Measurements from ENCODE around the gene MEPCE.
A peak's percentile ranks its signal among the peaks of the same experiment; 100 is the strongest.

MEPCE gene

DNA sequence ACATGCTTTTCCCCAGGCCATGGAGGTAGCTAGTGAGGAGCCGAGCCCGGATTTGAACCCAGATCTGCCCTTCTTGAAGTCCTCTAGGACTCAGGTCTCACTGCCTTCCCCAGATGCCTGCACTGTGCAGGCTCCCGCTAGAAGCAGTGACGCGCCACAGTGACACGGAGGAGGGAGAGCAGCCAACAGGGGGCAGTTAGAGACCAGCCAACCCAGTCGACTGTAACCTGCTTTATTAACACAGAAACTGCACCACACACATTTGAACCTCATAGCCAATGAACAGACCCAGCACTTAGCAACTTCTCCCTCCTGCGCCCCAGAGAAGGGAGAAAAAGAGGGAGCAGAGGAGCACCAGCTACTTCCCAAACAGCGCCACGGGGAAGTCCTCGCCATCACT is 29.0 kb upstream of the MEPCE start:
- ChIA-PET POLR2A (interaction anchor here (2.0 kb wide), 1 partner anchor 28 kb away, joined by 7 read pairs; the partner anchor contains the start of genes MEPCE and ZCWPW1), CTCF (interaction anchor here (0.6 to 1.5 kb wide), 4 partner anchors 49 to 143 kb away, joined by 3 to 5 read pairs (median 3); no protein-coding TSS in a partner anchor)
- H3K36me3 ChIP-seq (ENCODE audit: control insufficient read depth in 2 of 2, insufficient read depth in 1 of 2, low read length in 2 of 2): no peaks in the 10 kb centered on the region
- no peak for TF ChIP-seq RBAK (tag by site-specific recombination; IDR thresholded peaks at IDR 0.05)
- TF ChIP-seq ZNF221 (tag by site-specific recombination; IDR thresholded peaks at IDR 0.05; ENCODE audit: borderline replicate concordance): no peak
- TF ChIP-seq ZNF175 (tag by site-specific recombination; IDR thresholded peaks at IDR 0.05): no peak
- peak; percentile 21; the same call in 1 of the 2 replicates for TF ChIP-seq ZSCAN30 (tag by site-specific recombination; IDR thresholded peaks at IDR 0.05)
- 0 out of 2 replicates have a peak, but pooled peaks have one; percentile 9 for TF ChIP-seq CTCF (tag by site-specific recombination; IDR thresholded peaks at IDR 0.05)
- TF ChIP-seq, protein P1, sequence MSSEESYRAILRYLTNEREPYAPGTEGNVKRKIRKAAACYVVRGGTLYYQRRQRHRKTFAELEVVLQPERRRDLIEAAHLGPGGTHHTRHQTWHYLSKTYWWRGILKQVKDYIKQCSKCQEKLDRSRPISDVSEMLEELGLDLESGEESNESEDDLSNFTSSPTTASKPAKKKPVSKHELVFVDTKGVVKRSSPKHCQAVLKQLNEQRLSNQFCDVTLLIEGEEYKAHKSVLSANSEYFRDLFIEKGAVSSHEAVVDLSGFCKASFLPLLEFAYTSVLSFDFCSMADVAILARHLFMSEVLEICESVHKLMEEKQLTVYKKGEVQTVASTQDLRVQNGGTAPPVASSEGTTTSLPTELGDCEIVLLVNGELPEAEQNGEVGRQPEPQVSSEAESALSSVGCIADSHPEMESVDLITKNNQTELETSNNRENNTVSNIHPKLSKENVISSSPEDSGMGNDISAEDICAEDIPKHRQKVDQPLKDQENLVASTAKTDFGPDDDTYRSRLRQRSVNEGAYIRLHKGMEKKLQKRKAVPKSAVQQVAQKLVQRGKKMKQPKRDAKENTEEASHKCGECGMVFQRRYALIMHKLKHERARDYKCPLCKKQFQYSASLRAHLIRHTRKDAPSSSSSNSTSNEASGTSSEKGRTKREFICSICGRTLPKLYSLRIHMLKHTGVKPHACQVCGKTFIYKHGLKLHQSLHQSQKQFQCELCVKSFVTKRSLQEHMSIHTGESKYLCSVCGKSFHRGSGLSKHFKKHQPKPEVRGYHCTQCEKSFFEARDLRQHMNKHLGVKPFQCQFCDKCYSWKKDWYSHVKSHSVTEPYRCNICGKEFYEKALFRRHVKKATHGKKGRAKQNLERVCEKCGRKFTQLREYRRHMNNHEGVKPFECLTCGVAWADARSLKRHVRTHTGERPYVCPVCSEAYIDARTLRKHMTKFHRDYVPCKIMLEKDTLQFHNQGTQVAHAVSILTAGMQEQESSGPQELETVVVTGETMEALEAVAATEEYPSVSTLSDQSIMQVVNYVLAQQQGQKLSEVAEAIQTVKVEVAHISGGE (tag by site-specific recombination; conservative IDR thresholded peaks at IDR 0.05; ENCODE audit: low read depth): no peak
- TF ChIP-seq ZNF2 (tag by site-specific recombination; IDR thresholded peaks at IDR 0.05): 0 out of 2 replicates have a peak, but pooled peaks have one; percentile 30
- no peaks in the 10 kb centered on the region for H3K9me3 ChIP-seq (ENCODE audit: control insufficient read depth, insufficient read depth, low read depth, low read length)
- H3K27ac ChIP-seq (ENCODE audit: extremely low read depth, low read depth, low read length): no peak overlapping the region
- no peaks in the 10 kb centered on the region for H3K4me1 ChIP-seq (ENCODE audit: control insufficient read depth, insufficient read depth, low read length)
- no peak overlapping the region for H3K4me3 ChIP-seq (ENCODE audit: low read depth, low read length)

DNA sequence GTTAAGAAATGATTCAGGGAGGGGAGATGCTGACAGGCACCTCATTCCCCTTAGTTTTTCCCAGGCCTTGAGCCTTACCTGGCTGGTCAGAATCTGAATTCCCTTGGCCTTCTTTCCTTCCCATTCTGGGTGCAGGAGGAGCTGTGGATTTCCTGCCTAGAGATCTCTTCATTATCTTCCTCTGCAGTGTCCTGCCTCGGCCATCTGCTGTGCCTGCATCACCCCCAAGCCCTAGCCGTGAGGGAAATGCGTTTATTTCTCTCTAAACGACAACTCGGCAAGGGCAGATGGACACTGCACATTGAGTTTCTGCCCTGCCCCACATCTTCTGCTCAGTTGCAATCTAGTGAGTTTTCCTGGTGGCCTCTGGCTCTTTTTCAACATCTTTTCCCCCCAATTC is 27.8 kb upstream of the MEPCE start:
- TF ChIP-seq ZNF830 (tag by site-specific recombination; IDR thresholded peaks at IDR 0.05; ENCODE audit: low read depth) (no peak), GLI2 (tag by site-specific recombination; IDR thresholded peaks at IDR 0.05; ENCODE audit: borderline replicate concordance, low read depth) (no peak), ZNF555 (tag by site-specific recombination; conservative IDR thresholded peaks at IDR 0.05) (no peak), ZNF121 (tag by site-specific recombination; IDR thresholded peaks at IDR 0.05) (no peak), OVOL3 (tag by site-specific recombination; IDR thresholded peaks at IDR 0.05) (no peak), HOXD13 (CRISPR knock-in tag; IDR thresholded peaks at IDR 0.05; ENCODE audit: borderline replicate concordance) (no peak), ZNF623 (tag by site-specific recombination; IDR thresholded peaks at IDR 0.05) (no peak), ZFP3 (tag by site-specific recombination; IDR thresholded peaks at IDR 0.05; ENCODE audit: low read depth) (no peak), ZNF138 (tag by site-specific recombination; IDR thresholded peaks at IDR 0.05; ENCODE audit: borderline replicate concordance) (no peak), REPIN1 (tag by site-specific recombination; IDR thresholded peaks at IDR 0.05; ENCODE audit: low read depth) (no peak), ZNF596 (tag by site-specific recombination; IDR thresholded peaks at IDR 0.05) (no peak), ZNF561 (tag by site-specific recombination; IDR thresholded peaks at IDR 0.05; ENCODE audit: borderline replicate concordance) (no peak), ZNF707 (tag by site-specific recombination; IDR thresholded peaks at IDR 0.05) (no peak), ZNF837 (tag by site-specific recombination; IDR thresholded peaks at IDR 0.05) (no peak), ZNF114 (tag by site-specific recombination; IDR thresholded peaks at IDR 0.05) (no peak), KLF16 (tag by site-specific recombination; IDR thresholded peaks at IDR 0.05) (no peak), ZNF514 (tag by site-specific recombination; IDR thresholded peaks at IDR 0.05) (no peak)
- TF ChIP-seq, protein P2, sequence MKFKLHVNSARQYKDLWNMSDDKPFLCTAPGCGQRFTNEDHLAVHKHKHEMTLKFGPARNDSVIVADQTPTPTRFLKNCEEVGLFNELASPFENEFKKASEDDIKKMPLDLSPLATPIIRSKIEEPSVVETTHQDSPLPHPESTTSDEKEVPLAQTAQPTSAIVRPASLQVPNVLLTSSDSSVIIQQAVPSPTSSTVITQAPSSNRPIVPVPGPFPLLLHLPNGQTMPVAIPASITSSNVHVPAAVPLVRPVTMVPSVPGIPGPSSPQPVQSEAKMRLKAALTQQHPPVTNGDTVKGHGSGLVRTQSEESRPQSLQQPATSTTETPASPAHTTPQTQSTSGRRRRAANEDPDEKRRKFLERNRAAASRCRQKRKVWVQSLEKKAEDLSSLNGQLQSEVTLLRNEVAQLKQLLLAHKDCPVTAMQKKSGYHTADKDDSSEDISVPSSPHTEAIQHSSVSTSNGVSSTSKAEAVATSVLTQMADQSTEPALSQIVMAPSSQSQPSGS (tag by site-specific recombination; IDR thresholded peaks at IDR 0.05; ENCODE audit: low read depth): no peak
- TF ChIP-seq, protein P3, sequence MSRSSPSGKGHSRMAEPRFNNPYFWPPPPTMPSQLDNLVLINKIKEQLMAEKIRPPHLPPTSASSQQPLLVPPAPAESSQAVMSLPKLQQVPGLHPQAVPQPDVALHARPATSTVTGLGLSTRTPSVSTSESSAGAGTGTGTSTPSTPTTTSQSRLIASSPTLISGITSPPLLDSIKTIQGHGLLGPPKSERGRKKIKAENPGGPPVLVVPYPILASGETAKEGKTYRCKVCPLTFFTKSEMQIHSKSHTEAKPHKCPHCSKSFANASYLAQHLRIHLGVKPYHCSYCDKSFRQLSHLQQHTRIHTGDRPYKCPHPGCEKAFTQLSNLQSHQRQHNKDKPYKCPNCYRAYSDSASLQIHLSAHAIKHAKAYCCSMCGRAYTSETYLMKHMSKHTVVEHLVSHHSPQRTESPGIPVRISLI (tag by site-specific recombination; IDR thresholded peaks at IDR 0.05): no peak
- ChIA-PET CTCF (interaction anchor here (0.6 to 2.0 kb wide), 4 partner anchors 12 to 797 kb away, joined by 3 to 5 read pairs (median 4); no protein-coding TSS in a partner anchor), POLR2A (interaction anchor here (2.0 kb wide), 1 partner anchor 27 kb away, joined by 7 read pairs; the partner anchor contains the start of genes MEPCE and ZCWPW1)
- no peak overlapping the region for H3K27ac ChIP-seq (ENCODE audit: extremely low read depth, low read depth, low read length)
- H3K4me3 ChIP-seq (ENCODE audit: low read depth, low read length): no peak overlapping the region
- H3K9me3 ChIP-seq (ENCODE audit: control insufficient read depth, insufficient read depth, low read depth, low read length): no peaks in the 10 kb centered on the region
- H3K36me3 ChIP-seq (ENCODE audit: control insufficient read depth in 2 of 2, insufficient read depth in 1 of 2, low read length in 2 of 2): no peaks in the 10 kb centered on the region
- H3K4me1 ChIP-seq (ENCODE audit: control insufficient read depth, insufficient read depth, low read length): 0 out of 2 replicates have a peak, but pooled peaks cover under 1% of the 10 kb centered on the region

Data from HEK293 (cell line).